Suprapubic skin (tissue), 3 donors: Measurements from ENCODE around the gene ATP5PB.

Experiments used
- CTCF ChIP-seq, 2 donors: fragments of 200-600 bp in 1 of 2; fragments of 450-650 bp in 1 of 2; sonication (generic) in 1 of 2; IDR thresholded peaks; one replicate each; pipeline ENCODE4 v1.5.1; 2016 to 2019; ENCODE audit warnings: antibody characterized with exemption in 2 of 2, mild to moderate bottlenecking in 1 of 2, moderate library complexity in 1 of 2
- EP300 ChIP-seq: sonication (generic); formaldehyde crosslinking; IDR thresholded peaks from one replicate; pipeline ENCODE4 v1.6.1; 2017; ENCODE audit warnings: antibody characterized with exemption
- POLR2A ChIP-seq, 2 donors: fragments of 450-650 bp; IDR thresholded peaks; one replicate each; pipeline ENCODE4 v1.6.1; 2017; ENCODE audit warnings: antibody characterized with exemption in 2 of 2, mild to moderate bottlenecking in 2 of 2, moderate library complexity in 2 of 2

- no peak for TF ChIP-seq CTCF (IDR thresholded peaks at IDR 0.05)
- no peak for TF ChIP-seq POLR2A (IDR thresholded peaks at IDR 0.05)
- no peak for TF ChIP-seq EP300
Observed at GRCh38 chr1:111402083-111402482, 47.2 kb upstream of the ATP5PB start.
